IPS DF 19.7 (cell line): ENCODE data around the gene ABCC4.

Experiments
- DNase-seq: peaks from one replicate; pipeline ENCODE4 v3.0.0-alpha.2; 2013; ENCODE audit warnings: low read depth, low spot score

ABCC4 gene

GRCh38 chr13:95258098-95258497, 43.2 kb downstream of the ABCC4 start:
- no peak for DNase-seq

GRCh38 chr13:95256091-95256490, 45.2 kb downstream of the ABCC4 start:
- no peak for DNase-seq

GRCh38 chr13:95255072-95255732, 46.0 kb downstream of the ABCC4 start:
- DNase-seq: no peak

- DNase-seq: no peak
These were observed 46.9 kb downstream of the ABCC4 start for GRCh38 chr13:95254339-95254738.

GRCh38 chr13:95253033-95253432, 48.2 kb downstream of the ABCC4 start:
- DNase-seq: no peak

- DNase-seq: no peak
These were observed 49.6 kb downstream of the ABCC4 start for GRCh38 chr13:95251641-95252040.

- no peak for DNase-seq
These were observed 50.3 kb downstream of the ABCC4 start for GRCh38 chr13:95250961-95251360.

GRCh38 chr13:95248953-95249352, 52.3 kb downstream of the ABCC4 start:
- no peak for DNase-seq

GRCh38 chr13:95247852-95248251, 53.4 kb downstream of the ABCC4 start:
- DNase-seq: no peak

GRCh38 chr13:95247171-95247570, 54.1 kb downstream of the ABCC4 start:
- no peak for DNase-seq

- DNase-seq: no peak
These were observed 54.8 kb downstream of the ABCC4 start for GRCh38 chr13:95246292-95247082.

- DNase-seq: no peak
These were observed 56.2 kb downstream of the ABCC4 start for GRCh38 chr13:95245071-95245470.

- DNase-seq: no peak
These were observed 58.0 kb downstream of the ABCC4 start for GRCh38 chr13:95243207-95243606.

GRCh38 chr13:95241321-95241720, 59.9 kb downstream of the ABCC4 start:
- no peak for DNase-seq

- no peak for DNase-seq
These were observed 62.0 kb downstream of the ABCC4 start for GRCh38 chr13:95239283-95239682.

GRCh38 chr13:95237310-95237870, 63.9 kb downstream of the ABCC4 start:
- DNase-seq: no peak

- no peak for DNase-seq
These were observed 64.5 kb downstream of the ABCC4 start for GRCh38 chr13:95236774-95237173.

GRCh38 chr13:95235974-95236373, 65.3 kb downstream of the ABCC4 start:
- DNase-seq: no peak

- DNase-seq: no peak
These were observed 66.0 kb downstream of the ABCC4 start for GRCh38 chr13:95235199-95235756.

- DNase-seq: no peak
These were observed 67.0 kb downstream of the ABCC4 start for GRCh38 chr13:95234242-95234641.

GRCh38 chr13:95233026-95233635, 68.1 kb downstream of the ABCC4 start:
- DNase-seq: no peak

- no peak for DNase-seq
These were observed 69.9 kb downstream of the ABCC4 start for GRCh38 chr13:95231393-95231792.
